Measurements from ENCODE around the gene SLC35D3.
"Not testable (repeated sequence)": the region's sequence is repeated elsewhere in the genome, so short reads cannot be mapped to it uniquely, and the experiment has no call there.

SLC35D3 gene

DNA sequence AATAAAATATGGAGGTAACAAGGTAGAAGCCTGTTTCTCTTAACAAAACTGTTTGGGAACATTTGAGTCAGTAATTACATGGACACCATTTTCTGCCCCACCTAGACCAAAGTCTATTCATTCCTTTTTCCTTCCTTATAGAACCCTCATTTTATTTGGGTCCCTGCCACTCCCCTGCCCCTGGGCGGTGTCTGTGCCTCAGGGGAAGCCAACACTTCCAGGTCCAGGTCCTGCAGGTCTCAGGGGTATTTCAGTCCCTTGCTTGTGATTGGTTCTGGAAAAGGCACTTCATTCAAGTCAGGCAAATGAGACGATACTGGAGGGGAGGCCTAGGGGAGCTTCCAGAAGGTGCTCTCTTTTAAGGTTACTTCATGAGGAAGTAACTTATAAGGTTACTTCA, 42.3 kb downstream of the SLC35D3 start:
- no peak for DNase-seq (ENCODE audit: low read depth in 3 of 3)

DNA sequence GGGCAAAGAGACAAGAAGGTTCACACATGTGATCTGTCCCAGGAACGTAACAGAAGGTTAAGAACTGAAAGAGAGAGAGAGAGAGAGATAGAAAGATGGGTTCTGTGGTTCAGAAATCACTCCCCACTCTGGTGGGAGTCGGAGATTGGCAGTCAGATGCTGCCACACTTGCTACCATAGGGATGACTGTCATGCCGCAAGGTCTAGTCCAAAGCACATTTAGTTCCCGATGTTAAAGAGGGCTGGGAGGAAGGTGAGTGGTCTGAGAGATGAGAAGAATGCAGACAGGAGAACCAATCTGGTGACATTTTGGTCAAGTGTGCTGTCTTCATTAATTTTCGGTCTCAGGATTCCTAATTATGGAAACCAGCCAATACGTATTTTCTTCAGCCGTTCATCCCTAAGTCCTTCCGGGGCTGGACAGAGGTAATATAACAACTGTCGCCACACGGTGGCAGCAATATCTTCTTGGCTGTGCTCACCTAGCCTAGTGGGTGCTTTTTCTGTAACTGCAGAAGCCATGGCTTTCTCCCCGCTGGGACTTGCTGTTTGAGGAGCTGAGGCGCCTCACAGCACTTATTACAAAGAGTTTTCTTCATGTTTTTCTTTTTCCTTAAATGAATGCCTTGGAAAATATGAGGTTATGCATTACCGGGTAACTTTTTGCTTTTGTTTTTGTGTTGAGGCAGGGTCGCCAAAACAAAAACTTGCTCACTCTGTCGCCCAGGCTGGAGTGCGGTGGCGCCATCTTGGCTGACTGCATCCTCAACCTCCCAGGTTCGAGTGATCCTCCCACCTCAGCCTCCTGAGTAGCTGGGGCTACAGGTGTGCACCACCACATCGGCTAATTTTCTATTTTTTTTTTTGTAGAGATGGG, 46.0 kb downstream of the SLC35D3 start:
- peak; percentile 34 to 49 (median 36) for DNase-seq (ENCODE audit: low read depth in 3 of 3)

DNA sequence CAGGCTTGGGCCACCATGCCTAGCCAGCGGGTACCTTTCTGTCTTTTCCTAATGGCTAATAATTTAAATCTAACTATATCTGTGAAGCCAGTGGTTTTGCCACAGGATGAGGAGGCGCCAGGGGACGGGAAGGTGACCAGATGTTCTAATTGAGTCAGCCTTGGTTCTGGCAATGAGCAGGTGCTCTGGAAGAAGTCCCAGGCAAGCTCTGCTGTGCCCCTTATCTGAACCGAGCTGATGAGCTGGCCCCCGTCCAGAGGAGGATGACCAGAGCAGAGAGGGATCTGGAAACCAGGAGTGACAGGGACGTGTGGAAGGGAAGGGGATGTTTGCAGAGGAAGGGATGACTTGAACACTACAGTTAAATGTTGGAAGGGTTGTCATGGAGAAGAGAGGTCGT, 46.7 kb downstream of the SLC35D3 start:
- DNase-seq (ENCODE audit: low read depth in 3 of 3), result no peak

DNA sequence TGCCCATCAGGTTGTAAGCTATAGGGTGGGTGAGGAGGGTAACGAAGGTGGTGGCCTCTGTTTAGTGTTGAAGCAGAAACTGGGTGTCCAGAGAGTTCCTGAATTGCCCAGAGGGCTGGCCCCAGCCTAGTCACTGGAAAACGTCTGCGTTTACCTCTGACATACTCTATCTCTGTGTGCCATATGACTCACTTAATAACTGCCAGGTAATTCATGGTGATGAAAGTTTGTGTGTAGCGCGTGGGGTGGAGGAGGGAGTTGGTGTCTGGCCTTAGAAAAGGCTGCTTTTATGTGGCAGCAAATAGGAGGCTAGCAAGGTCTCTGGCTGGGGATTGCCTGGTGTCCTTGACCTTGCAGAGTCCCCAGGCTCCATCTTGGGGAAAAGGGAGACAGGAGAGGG, 47.3 kb downstream of the SLC35D3 start:
- DNase-seq (ENCODE audit: low read depth in 3 of 3), result no peak

DNA sequence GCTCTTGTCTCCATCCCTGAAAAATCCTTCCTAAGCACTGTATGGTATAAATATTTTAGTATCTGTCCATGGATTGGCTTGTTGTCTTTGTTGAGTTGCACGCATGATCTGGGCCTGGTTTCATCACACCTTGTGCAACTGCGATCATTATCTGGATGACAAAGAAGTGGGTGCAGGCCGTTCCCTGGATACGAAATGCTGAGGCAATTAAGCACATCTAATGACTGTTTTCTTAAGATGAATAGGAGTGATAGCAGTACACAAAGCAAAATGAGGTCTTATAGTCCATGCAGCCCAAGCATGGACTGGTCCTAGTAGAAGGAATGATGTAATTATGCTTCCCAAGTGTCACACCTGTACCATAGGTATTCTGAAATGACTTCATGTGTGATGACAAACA, 47.8 kb downstream of the SLC35D3 start:
- DNase-seq (ENCODE audit: low read depth in 3 of 3), result no peak

DNA sequence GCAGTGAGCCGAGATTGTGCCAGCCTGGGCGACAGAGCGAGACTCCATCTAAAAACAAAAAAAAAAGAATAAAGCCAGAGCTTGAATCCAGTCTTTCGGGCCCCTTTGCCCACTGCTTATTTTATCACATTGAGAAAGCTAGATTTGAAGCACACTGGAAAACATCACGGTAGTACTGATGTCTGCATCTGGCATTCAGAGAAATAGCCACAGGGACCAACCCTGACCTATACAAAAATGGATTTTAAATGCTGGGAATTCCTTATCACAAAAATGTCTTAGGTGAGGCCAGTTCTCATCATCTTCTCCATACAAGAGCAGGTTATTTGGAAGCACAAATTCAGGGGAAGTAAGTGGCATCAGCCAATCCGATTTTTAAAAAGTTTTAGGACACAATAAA, 49.5 kb downstream of the SLC35D3 start:
- DNase-seq (ENCODE audit: low read depth in 3 of 3), result no peak

DNA sequence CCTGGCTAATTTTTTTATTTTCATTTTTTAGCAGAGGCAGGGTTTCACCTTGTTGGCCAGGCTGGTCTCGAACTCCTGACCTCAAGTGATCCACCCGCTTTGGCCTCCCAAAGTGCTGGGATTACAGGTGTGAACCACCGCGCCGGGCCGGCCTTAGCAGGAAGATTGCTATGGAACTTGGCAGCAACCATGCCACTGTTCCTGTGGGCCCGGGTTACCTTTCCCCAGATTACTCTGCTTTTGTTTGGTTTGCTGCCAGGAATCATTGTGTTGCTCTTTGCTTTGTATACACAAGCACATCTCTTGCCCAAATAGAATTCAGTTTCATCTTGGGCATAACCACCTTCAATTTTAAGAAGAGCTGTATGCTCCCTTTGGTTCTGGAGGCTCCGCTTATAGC, 51.7 kb downstream of the SLC35D3 start:
- not testable (repeated sequence) for DNase-seq (ENCODE audit: low read depth in 3 of 3)

Measured in stimulated activated CD4-positive, alpha-beta T cell treated with anti-CD3 and anti-CD28 coated beads, TNF-alpha, amount 100 ng/mL, for 48 hours (primary cell).